Endothelial cell of umbilical vein (primary cell): ENCODE results near the gene TMEM178A. TPM values are rescaled to one million over a fixed set of nuclear protein-coding genes. Genes with fewer than 3 reads are reported as not detected.

Experiments
- BruUV-seq: library from RNA; stranded (reverse); fragments of 400-500 nt; replicated peaks from 2 replicates; lab custom pipeline; 2021; lab: Mats Ljungman, UMichigan
- CTCF ChIA-PET: fragments of 300-600, 350-600 bp; sonication (Branson Sonifier 250); formaldehyde crosslinking; loops from one replicate; lab custom pipeline; 2021; ENCODE audit warnings: antibody characterized with exemption, inconsistent platforms; lab: Charles Lee
- POLR2A ChIA-PET: fragments of 300-600, 350-600 bp; sonication (Branson Sonifier 250); formaldehyde crosslinking; loops from one replicate; lab custom pipeline; 2021; ENCODE audit warnings: antibody characterized with exemption, inconsistent platforms; lab: Charles Lee
- DNase-seq: peaks from one replicate; pipeline ENCODE4 v3.0.0-alpha.2; 2011; ENCODE audit warnings: low read depth, low spot score
- FAIRE-seq: peaks from 2 replicates; lab custom pipeline; 2011; peaks lifted over from hg19 to GRCh38; lab: Jason Lieb, UNC
- H2AFZ ChIP-seq: 2 replicates; pipeline ENCODE4 v1.6.0; 2012; ENCODE audit warnings: low read depth, low read length, control low read depth, inconsistent platforms
- H3K27ac ChIP-seq: 2 replicates; pipeline ENCODE4 v1.5.1; 2011; ENCODE audit warnings: low read depth, mild to moderate bottlenecking, control low read depth, low read length, moderate library complexity; ENCODE audit not compliant: insufficient read depth
- H3K27me3 ChIP-seq, 2 experiments: 2 replicates each; pipeline versions ENCODE4 v1.6.0 to v1.6.1; 2011; ENCODE audit warnings: low read length in 2 of 2, mixed read lengths in 1 of 2; ENCODE audit not compliant: control insufficient read depth in 2 of 2, insufficient read depth in 2 of 2
- H3K36me3 ChIP-seq, 2 experiments: 2 replicates in 1 of 2; 3 replicates in 1 of 2; pipeline ENCODE4 v1.5.1; 2011; ENCODE audit warnings: low read length in 2 of 2, mild to moderate bottlenecking in 1 of 2, moderate library complexity in 1 of 2; ENCODE audit not compliant: control insufficient read depth in 2 of 2, insufficient read depth in 2 of 2; ENCODE audit errors: extremely low read depth in 1 of 2
- H3K4me1 ChIP-seq: 3 replicates; pipeline ENCODE4 v1.5.1; 2011; ENCODE audit warnings: mild to moderate bottlenecking, low read length; ENCODE audit not compliant: control insufficient read depth, insufficient read depth; ENCODE audit errors: extremely low read depth
- H3K4me2 ChIP-seq: 2 replicates; pipeline ENCODE4 v1.6.1; 2011; ENCODE audit warnings: low read length, control low read depth, mixed read lengths; ENCODE audit not compliant: insufficient read depth
- H3K4me3 ChIP-seq, 3 experiments: fragments of 200-600 bp in 1 of 3; sonication (generic), shearing (Covaris generic) in 1 of 3; replicated peaks in 1 of 3; 2 replicates each; pipeline ENCODE4 v1.5.1; 2011 to 2016; ENCODE audit warnings: control low read depth in 3 of 3, low read length in 3 of 3, mild to moderate bottlenecking in 2 of 3, inconsistent platforms in 1 of 3, low read depth in 1 of 3, moderate library complexity in 1 of 3; ENCODE audit not compliant: insufficient read depth in 1 of 3
- H3K79me2 ChIP-seq: 2 replicates; pipeline ENCODE4 v1.6.0; 2012; ENCODE audit warnings: low read length, inconsistent platforms; ENCODE audit not compliant: control insufficient read depth, insufficient read depth
- H3K9ac ChIP-seq: replicated peaks from 2 replicates; pipeline ENCODE3; 2011; ENCODE audit warnings: low read length, control low read depth; ENCODE audit not compliant: insufficient read depth; ENCODE audit errors: extremely low read depth
- H3K9me1 ChIP-seq: replicated peaks from 3 replicates; pipeline ENCODE4 v1.6.0; 2011; ENCODE audit warnings: mild to moderate bottlenecking, low read length; ENCODE audit not compliant: control insufficient read depth, insufficient read depth; ENCODE audit errors: extremely low read depth
- H3K9me3 ChIP-seq: replicated peaks from 2 replicates; pipeline ENCODE4 v1.5.1; 2012; ENCODE audit warnings: low read length, inconsistent platforms; ENCODE audit not compliant: control insufficient read depth, insufficient read depth
- H4K20me1 ChIP-seq: replicated peaks from 2 replicates; pipeline ENCODE3; 2011; ENCODE audit warnings: mild to moderate bottlenecking, low read length; ENCODE audit not compliant: control insufficient read depth, insufficient read depth; ENCODE audit errors: extremely low read depth
- EZH2 ChIP-seq: IDR thresholded peaks from 2 replicates; pipeline ENCODE4 v1.6.1; 2012; ENCODE audit warnings: borderline replicate concordance, low read depth, mild to moderate bottlenecking, moderate library complexity, low read length, inconsistent platforms; ENCODE audit not compliant: severe bottlenecking
- GATA2 ChIP-seq: IDR thresholded peaks from 2 replicates; pipeline ENCODE4 v1.7.0; 2011; ENCODE audit warnings: low read depth, mild to moderate bottlenecking, moderate library complexity, mixed read lengths, low read length; ENCODE audit not compliant: insufficient read length, insufficient read depth
- JUN ChIP-seq: IDR thresholded peaks from 2 replicates; pipeline ENCODE4 v1.6.1; 2011; ENCODE audit warnings: borderline replicate concordance, low read depth; ENCODE audit not compliant: insufficient read length, insufficient read depth
- MYC ChIP-seq: IDR thresholded peaks from one replicate; pipeline ENCODE4 v1.6.1; 2011; ENCODE audit warnings: mild to moderate bottlenecking, low read depth, low read length
- POLR2A ChIP-seq: IDR thresholded peaks from 2 replicates; pipeline ENCODE4 v1.6.1; 2012; ENCODE audit warnings: low read depth, mild to moderate bottlenecking, control low read depth, low read length
- dilution Hi-C: fragments of 300-500 bp; cut with MboI; formaldehyde crosslinking; loops from one replicate; pipeline ENCODE4 v1.15.0; 2019; ENCODE audit warnings: low sequenced_read_pairs; ENCODE audit not compliant: extremely low pct_ligation_motif_present
- intact Hi-C: fragments of 100-400 bp; cut with micrococcal nuclease; formaldehyde crosslinking; loops from one replicate; pipeline ENCODE4 v1.10.0; 2022
- polyA plus RNA-seq, 4 experiments: library from polyadenylated mRNA; depleted of rRNA in 3 of 4; stranded (reverse) in 3 of 4; unstranded in 1 of 4; fragments of >200 nt; gene quantifications; 2 replicates each; pipeline versions ENCODE4 v1.2.1 to v1.2.3, GENCODE V29; 2011 to 2012; ENCODE audit warnings: missing spikeins in 1 of 4
- total RNA-seq: library from RNA; stranded (reverse); gene quantifications from 2 replicates; pipeline ENCODE4 v1.2.3, GENCODE V29; 2021
- TF ChIP-seq, protein P1 (sequence below), 2 donors: IDR thresholded peaks; 1 replicate in 1 of 2; 2 replicates in 1 of 2; pipeline ENCODE4 v1.5.1; 2011; ENCODE audit warnings: low read length in 2 of 2, mild to moderate bottlenecking in 2 of 2, moderate library complexity in 2 of 2, control low read depth in 1 of 2, inconsistent platforms in 1 of 2, low read depth in 1 of 2; ENCODE audit not compliant: insufficient read depth in 1 of 2; ENCODE audit errors: extremely low read depth in 1 of 2
- TF ChIP-seq, protein P2 (sequence below): IDR thresholded peaks from 2 replicates; pipeline ENCODE4 v1.6.1; 2011; ENCODE audit not compliant: insufficient read depth, insufficient read length

TMEM178A gene
- total and polyA plus RNA-seq, 2 donors (not counting 3 experiments of a cell fraction or from before 2014, with no cell fraction given) = 1.5 to 2.8 TPM

DNA sequence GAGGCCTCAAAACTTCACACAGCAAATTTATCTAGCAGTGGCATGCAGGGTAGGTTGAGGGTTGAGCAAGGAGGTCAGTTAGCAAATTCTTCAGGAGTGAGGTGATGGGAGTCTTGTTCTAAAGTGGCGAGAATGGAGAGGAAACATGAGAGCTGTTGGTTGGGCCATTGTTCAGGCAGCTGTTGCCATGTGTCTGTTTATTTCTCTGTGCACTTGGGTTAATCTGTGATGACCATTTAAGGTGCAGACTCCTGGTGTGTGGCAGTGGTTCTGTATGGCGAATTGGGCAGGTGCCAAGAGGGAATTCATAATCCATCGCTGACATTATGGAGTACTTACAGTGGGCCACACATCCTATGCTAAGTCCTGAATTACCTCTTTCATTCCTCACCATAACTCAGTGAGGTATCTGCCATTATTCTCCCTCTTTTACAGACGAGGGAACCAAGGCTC, 30.4 kb downstream of the TMEM178A start:
- peaks cover 18% of the 10 kb centered on the region for H3K4me1 ChIP-seq
- no peaks in the 10 kb centered on the region for H4K20me1 ChIP-seq
- dilution Hi-C loops = no loop called here
- FAIRE-seq (peak; percentile 12), DNase-seq (peak; percentile 60)
- no peaks in the 10 kb centered on the region for H3K27me3 ChIP-seq
- no peak overlapping the region for H3K4me3 ChIP-seq
- CTCF ChIA-PET = interaction anchor here (0.7 to 5.2 kb wide), 45 partner anchors 9 to 749 kb away, joined by 3 to 116 read pairs (median 5); partner anchors contain the start of gene MAP4K3
- no peak overlapping the region for H3K9ac ChIP-seq
- H3K27ac ChIP-seq = peak overlapping the region; percentile 13
- no peaks in the 10 kb centered on the region for H3K9me3 ChIP-seq
- POLR2A ChIA-PET = interaction anchor here (1.1 kb wide), 1 partner anchor 179 kb away, joined by 4 read pairs; no protein-coding TSS in a partner anchor
- TF ChIP-seq POLR2A (no peak), GATA2 (no peak), EZH2 (no peak), MYC (no peak), JUN (peak; percentile 51)
- TF ChIP-seq, protein P1, sequence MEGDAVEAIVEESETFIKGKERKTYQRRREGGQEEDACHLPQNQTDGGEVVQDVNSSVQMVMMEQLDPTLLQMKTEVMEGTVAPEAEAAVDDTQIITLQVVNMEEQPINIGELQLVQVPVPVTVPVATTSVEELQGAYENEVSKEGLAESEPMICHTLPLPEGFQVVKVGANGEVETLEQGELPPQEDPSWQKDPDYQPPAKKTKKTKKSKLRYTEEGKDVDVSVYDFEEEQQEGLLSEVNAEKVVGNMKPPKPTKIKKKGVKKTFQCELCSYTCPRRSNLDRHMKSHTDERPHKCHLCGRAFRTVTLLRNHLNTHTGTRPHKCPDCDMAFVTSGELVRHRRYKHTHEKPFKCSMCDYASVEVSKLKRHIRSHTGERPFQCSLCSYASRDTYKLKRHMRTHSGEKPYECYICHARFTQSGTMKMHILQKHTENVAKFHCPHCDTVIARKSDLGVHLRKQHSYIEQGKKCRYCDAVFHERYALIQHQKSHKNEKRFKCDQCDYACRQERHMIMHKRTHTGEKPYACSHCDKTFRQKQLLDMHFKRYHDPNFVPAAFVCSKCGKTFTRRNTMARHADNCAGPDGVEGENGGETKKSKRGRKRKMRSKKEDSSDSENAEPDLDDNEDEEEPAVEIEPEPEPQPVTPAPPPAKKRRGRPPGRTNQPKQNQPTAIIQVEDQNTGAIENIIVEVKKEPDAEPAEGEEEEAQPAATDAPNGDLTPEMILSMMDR (IDR thresholded peaks at IDR 0.05; ENCODE audit: extremely low read depth in 1 of 2, insufficient read depth in 1 of 2, low read depth in 1 of 2, low read length in 2 of 2) = no peak
- TF ChIP-seq, protein P2, sequence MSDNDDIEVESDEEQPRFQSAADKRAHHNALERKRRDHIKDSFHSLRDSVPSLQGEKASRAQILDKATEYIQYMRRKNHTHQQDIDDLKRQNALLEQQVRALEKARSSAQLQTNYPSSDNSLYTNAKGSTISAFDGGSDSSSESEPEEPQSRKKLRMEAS = no peak
- intact Hi-C loops = loop anchor here (1.0 kb wide), 2 partner anchors 103 to 259 kb away; partner anchors contain the start of gene MAP4K3
- no peaks in the 10 kb centered on the region for H3K79me2 ChIP-seq
- H3K9me1 ChIP-seq = no peaks in the 10 kb centered on the region
- H3K36me3 ChIP-seq = no peaks in the 10 kb centered on the region
- H2AFZ ChIP-seq = no peak overlapping the region
- no TSS peak for BruUV-seq
- H3K4me2 ChIP-seq = no peak overlapping the region
